Muscle layer of colon (tissue), 2 donors: ENCODE data around the gene POU2AF1.
"Not testable (repeated sequence)": the region's sequence is repeated elsewhere in the genome, so short reads cannot be mapped to it uniquely, and the experiment has no call there.

Experiments
- H3K27ac ChIP-seq: one replicate; pipeline ENCODE4 v1.7.0; 2013; ENCODE audit warnings: low read depth, mild to moderate bottlenecking, low read length, moderate library complexity
- H3K27me3 ChIP-seq, 2 donors: one replicate each; pipeline ENCODE4 v1.7.0; 2013; ENCODE audit warnings: low read length in 2 of 2, mild to moderate bottlenecking in 2 of 2; ENCODE audit not compliant: insufficient read depth in 2 of 2, control insufficient read depth in 1 of 2
- H3K36me3 ChIP-seq: one replicate; pipeline ENCODE4 v1.7.0; 2013; ENCODE audit warnings: mild to moderate bottlenecking, low read length; ENCODE audit not compliant: insufficient read depth
- H3K4me1 ChIP-seq: one replicate; pipeline ENCODE4 v1.7.0; 2013; ENCODE audit warnings: mild to moderate bottlenecking, low read length; ENCODE audit not compliant: insufficient read depth
- H3K4me3 ChIP-seq, 2 donors: one replicate each; pipeline ENCODE4 v1.7.0; 2013; ENCODE audit warnings: low read length in 2 of 2, low read depth in 1 of 2, mild to moderate bottlenecking in 1 of 2, moderate library complexity in 1 of 2
- H3K9ac ChIP-seq: one replicate; pipeline ENCODE4 v1.7.0; 2013; ENCODE audit warnings: low read length
- H3K9me3 ChIP-seq: one replicate; pipeline ENCODE4 v1.7.0; 2013; ENCODE audit warnings: mild to moderate bottlenecking, low read length
- donor health status: abdominal sarcoma.
- donor health status: Adenocarcinoma of cecum.

Gene POU2AF1

DNA sequence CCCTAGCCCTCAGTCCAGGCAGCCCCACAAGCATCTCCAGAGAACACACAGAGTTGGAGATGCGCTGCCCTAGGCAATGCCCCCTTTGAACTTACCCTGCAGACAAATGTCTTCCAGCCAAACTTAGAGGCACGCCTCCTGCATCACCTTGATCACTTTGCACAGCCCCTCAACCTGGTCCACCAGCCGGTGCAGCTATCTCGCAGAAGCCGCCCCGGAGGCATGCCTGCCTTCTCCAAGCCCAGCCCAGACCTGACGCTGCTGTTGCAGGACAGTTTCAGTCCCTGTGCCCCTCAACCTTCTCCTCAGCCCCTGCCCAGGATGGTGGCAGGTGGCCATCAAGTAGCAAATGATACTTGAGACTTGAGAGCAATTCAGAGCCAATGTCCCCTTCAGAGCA lies 16.7 kb upstream of the POU2AF1 start:
- H3K27ac ChIP-seq, result no peak overlapping the region

DNA sequence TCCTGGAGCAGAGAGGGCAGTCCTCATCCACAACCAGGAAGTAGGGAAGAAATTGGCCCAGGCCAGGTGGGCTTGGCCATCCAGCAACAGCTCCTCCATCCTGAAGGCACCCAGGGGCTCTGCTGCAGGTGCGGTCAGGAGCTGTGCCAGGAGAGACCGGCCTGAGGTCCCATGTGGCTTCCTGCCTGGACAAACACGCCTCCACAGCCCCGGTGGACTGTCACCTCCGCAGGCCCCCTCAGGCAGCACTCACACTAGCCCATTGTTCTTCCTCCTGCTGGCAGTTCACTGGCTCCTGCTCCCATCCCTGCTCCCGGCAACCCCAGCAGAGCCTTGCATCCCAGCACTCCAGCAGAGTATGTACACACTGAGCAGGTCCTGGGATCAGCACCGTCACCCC lies 16.0 kb upstream of the POU2AF1 start:
- no peak overlapping the region for H3K4me3 ChIP-seq
- no peaks in the 10 kb centered on the region for H3K9me3 ChIP-seq
- H3K27me3 ChIP-seq, result no peaks in the 10 kb centered on the region
- no peak overlapping the region for H3K9ac ChIP-seq
- H3K36me3 ChIP-seq, result no peaks in the 10 kb centered on the region
- no peak overlapping the region for H3K27ac ChIP-seq
- H3K4me1 ChIP-seq, result no peaks in the 10 kb centered on the region

More for the DNA sequence above, 16.7 kb upstream of the POU2AF1 start:
- no peaks in the 10 kb centered on the region for H3K27me3 ChIP-seq
- H3K36me3 ChIP-seq, result no peaks in the 10 kb centered on the region
- H3K9ac ChIP-seq, result no peak overlapping the region
- H3K4me3 ChIP-seq, result no peak overlapping the region
- H3K9me3 ChIP-seq, result no peaks in the 10 kb centered on the region
- H3K4me1 ChIP-seq, result no peaks in the 10 kb centered on the region

DNA sequence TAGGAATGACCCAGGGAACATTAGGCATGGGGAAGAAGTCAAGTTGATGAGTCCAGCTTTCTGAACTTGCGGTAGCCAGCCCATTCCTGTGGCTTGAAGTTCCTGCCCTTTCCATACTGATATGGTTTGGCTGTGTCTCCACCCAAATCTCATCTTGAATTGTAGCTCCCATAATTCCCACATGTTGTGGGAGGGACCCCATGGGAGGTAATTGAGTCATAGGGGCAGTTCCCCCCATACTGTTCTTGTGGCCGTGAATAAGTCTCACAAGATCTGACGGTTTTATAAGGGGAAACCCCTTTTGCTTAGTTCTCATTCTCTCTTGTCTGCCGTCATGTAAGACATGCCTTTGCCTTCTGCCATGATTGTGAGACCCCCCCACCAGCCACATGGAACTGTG lies 15.1 kb upstream of the POU2AF1 start:
- not testable (repeated sequence) for H3K27me3 ChIP-seq, H3K9ac ChIP-seq, H3K4me1 ChIP-seq, H3K4me3 ChIP-seq, H3K36me3 ChIP-seq, H3K9me3 ChIP-seq, H3K27ac ChIP-seq

DNA sequence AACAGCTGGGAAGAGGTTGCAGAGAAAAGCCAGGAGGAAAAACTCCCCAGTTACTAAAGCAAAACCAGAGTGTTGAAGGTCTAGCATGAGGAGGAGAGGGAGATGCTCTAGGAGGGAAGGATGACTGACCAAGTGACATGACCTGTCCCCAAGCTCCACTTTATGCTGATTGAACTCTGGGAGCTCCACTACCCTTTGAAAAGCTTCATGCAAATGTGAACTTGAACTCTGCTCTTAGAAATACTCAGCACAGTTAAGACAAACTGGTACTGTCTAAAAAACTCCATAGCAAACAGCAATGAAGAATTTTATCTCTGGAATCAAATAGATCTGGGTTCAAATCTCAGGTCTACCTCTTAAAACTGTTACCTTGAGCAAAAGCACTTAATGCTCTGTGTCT lies 14.5 kb upstream of the POU2AF1 start:
- no peaks in the 10 kb centered on the region for H3K36me3 ChIP-seq
- H3K27ac ChIP-seq, result no peak overlapping the region
- H3K4me3 ChIP-seq, result no peak overlapping the region
- no peaks in the 10 kb centered on the region for H3K9me3 ChIP-seq
- H3K27me3 ChIP-seq, result no peaks in the 10 kb centered on the region
- no peaks in the 10 kb centered on the region for H3K4me1 ChIP-seq
- no peak overlapping the region for H3K9ac ChIP-seq

DNA sequence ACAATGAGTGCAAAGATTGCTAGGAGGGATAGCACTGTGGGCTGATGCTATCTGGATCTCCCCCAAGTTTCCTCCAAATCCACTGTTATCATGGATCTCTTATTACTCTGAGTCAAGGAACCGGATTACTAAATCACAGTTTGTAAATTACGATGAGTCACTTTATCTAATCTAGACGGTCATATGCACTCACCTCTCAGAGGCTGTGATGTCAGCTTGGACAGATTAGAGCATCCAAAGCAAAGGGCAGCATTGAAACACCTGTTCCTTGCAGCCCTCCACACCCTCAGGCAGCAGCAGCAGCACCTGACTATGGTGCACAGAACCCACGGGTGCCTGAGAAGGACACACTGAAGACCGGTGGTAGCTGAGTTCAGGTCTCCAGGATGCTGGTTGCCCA lies 14.0 kb upstream of the POU2AF1 start:
- Histone ChIP-seq H3K9ac (no peak overlapping the region), H3K4me1 (no peaks in the 10 kb centered on the region), H3K4me3 (no peak overlapping the region), H3K36me3 (no peaks in the 10 kb centered on the region), H3K9me3 (no peaks in the 10 kb centered on the region), H3K27me3 (no peaks in the 10 kb centered on the region), H3K27ac (no peak overlapping the region)

DNA sequence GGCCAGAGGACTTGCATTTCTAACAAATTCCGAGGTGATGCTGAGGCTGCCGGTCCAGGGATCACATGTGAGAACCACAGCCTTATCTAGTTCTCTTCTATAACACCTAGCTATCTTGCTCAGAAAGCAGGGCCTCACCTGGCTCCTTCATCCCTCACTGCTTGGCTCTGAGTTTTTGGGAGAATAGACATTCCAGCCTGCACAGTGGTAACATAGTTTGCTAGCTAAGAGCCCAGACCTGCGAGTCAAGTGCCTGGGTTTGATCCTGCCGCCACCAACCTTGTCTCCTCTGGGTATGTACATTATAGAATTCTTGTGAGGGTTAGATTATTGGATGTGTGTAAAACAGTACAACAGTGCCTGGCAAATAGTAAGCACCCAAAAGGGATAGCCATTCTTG lies 13.5 kb upstream of the POU2AF1 start:
- Histone ChIP-seq H3K4me3 (no peak overlapping the region), H3K9ac (no peak overlapping the region), H3K27ac (no peak overlapping the region), H3K36me3 (no peaks in the 10 kb centered on the region), H3K4me1 (peaks cover 5% of the 10 kb centered on the region), H3K9me3 (no peaks in the 10 kb centered on the region), H3K27me3 (no peaks in the 10 kb centered on the region)

DNA sequence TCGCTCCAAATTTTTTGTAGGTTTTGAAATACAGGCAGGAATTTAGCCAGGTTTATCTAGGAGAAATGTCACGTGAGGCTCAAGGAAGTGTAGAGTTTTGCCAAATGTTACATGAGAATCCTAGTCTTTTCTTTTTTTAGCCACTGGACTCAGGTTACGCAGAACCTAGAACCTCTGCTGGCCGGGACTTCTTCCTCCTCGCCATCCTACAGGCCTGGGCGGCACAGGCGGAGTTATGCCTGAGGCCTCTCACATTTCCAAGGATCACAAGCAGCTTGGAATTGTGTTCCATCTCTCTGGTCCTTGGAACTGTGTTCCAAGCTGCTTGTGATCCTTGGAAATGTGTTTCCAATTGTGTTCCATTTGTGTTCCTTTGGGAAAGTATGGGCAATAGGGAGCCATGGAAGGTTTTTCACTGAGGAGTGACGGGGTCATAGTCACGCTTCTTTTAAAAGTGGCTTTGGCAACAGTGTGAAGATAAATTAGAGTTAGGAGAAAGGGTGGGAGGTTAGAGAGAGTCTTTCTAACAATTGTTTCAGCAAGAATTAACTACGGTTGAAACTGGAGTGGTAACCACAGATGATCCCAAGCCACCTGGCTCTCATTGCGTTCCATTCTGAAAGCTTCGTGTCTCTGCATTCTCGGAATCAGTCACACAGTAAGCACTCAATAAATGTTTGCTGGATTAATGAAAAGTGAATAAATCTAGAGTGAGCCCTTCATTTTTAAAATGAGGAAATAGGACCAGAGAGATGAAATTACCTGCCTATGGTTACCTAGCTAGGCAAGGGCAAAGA lies 12.5 kb upstream of the POU2AF1 start:
- Histone ChIP-seq H3K4me3 (no peak overlapping the region), H3K9me3 (no peaks in the 10 kb centered on the region), H3K9ac (no peak overlapping the region), H3K4me1 (peaks cover 11% of the 10 kb centered on the region), H3K27me3 (no peaks in the 10 kb centered on the region), H3K27ac (no peak overlapping the region), H3K36me3 (no peaks in the 10 kb centered on the region)

DNA sequence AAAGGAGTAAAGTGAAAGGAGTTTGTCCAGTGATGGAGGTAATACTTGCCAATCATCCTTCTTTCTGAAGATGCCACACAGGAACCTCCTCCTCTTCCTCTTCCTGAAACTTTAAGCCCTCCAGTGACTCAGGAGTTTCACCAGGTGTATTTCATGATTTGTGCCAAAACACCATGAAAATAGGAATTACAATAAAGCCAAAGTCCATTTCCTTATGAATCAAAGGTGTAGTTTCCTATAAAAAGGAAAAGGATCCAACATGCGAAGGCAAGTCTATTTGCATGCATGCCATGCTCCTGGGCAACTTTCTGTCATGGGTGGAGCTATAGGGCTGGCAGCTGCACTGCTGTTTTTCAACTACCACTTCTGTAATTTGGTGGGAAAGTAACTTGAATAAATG lies 9.8 kb upstream of the POU2AF1 start:
- no peak overlapping the region for H3K27ac ChIP-seq
- peaks cover 11% of the 10 kb centered on the region for H3K4me1 ChIP-seq
- no peaks in the 10 kb centered on the region for H3K27me3 ChIP-seq
- H3K4me3 ChIP-seq, result no peak overlapping the region
- no peak overlapping the region for H3K9ac ChIP-seq
- H3K36me3 ChIP-seq, result no peaks in the 10 kb centered on the region
- no peaks in the 10 kb centered on the region for H3K9me3 ChIP-seq

DNA sequence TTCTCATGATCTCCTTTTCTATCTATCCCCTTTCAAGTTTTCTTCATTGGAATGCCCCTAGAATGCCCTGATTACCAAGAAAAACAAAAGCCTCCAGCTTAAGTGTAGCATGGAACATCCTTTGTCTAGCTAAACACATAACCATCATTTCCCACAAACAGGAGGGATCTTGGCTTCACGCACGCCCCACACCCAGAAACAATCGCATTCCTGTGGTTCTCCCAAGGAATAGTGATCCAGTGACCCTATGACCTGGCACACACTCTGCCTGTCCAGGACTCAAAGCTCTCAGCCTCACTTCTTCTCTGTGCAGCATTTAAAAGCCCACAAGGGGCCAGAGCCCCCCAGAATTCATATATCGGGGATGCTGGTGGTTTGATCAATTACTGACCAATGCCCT lies 9.3 kb upstream of the POU2AF1 start:
- no peak overlapping the region for H3K4me3 ChIP-seq
- H3K4me1 ChIP-seq, result peaks cover 11% of the 10 kb centered on the region
- H3K9me3 ChIP-seq, result no peaks in the 10 kb centered on the region
- H3K36me3 ChIP-seq, result no peaks in the 10 kb centered on the region
- H3K27me3 ChIP-seq, result no peaks in the 10 kb centered on the region
- H3K9ac ChIP-seq, result no peak overlapping the region
- no peak overlapping the region for H3K27ac ChIP-seq

DNA sequence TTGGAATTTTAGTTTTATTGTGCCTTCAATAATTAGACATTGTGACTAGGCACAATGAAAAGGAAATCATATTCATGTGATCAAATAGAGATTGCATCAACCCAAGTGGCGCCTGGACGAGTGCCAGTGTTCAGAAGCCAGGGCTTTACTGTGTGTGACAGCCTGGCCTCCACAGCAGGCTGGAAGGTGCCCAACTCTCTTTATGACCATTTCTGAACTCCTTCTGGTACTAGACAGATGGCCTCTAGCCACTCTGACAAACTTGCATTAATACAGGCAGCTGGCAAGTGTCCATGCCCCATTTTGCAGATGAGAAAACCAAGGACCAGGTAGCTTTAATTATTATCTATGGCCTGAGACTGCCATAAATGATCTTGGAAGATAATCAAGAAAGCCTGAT lies 8.3 kb upstream of the POU2AF1 start:
- Histone ChIP-seq H3K9me3 (no peaks in the 10 kb centered on the region), H3K9ac (no peak overlapping the region), H3K27ac (no peak overlapping the region), H3K36me3 (no peaks in the 10 kb centered on the region), H3K27me3 (no peaks in the 10 kb centered on the region), H3K4me3 (no peak overlapping the region), H3K4me1 (peaks cover 11% of the 10 kb centered on the region)

DNA sequence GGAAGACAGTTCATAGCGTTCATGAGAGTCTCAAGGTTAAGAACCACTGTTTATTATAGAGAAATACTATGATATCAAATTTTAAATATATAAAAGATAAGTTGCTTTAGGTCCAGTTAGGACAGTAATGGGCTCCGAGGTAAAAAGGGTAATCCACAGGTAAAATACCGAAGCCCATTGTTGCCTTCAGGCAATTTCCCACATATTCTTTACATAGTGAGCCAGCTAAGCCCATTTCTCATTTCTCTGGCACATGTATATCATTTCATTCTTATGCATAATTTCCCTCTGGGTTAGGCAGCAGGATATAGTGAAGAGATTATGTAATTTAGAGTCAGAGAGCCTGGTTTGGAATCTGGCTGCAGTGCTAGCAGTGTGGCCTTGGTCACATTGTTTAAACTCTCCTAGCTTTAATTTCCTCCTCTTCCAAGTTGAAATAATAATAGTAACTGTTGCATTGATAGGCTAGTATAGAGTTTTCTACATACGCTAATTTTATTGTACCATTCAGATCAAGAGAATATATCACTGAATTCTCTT lies 7.6 kb upstream of the POU2AF1 start:
- Histone ChIP-seq H3K4me1 (peaks cover 11% of the 10 kb centered on the region), H3K27me3 (no peaks in the 10 kb centered on the region), H3K9me3 (no peaks in the 10 kb centered on the region), H3K36me3 (no peaks in the 10 kb centered on the region), H3K27ac (no peak overlapping the region), H3K9ac (no peak overlapping the region), H3K4me3 (no peak overlapping the region)

DNA sequence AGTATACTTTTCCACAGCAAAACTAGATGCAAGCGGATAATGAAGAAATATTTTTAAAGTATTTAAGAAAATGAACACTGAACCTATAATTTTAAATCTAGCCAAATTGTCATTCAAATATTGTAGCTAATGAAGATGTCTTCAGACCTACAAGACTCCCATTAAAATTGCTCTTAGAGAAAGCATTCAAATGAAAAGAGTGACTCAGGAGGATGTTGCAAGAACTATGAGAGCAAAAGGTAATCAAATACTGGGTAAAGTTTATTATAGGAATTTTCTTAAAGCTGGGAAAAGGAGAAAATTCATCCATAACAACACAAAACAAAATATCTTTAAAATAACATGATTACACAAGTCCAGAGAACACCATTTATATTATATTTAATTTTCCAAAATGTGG lies 5.4 kb upstream of the POU2AF1 start:
- no peak overlapping the region for H3K4me3 ChIP-seq
- H3K27me3 ChIP-seq, result no peaks in the 10 kb centered on the region
- peaks cover 11% of the 10 kb centered on the region for H3K4me1 ChIP-seq
- H3K36me3 ChIP-seq, result no peaks in the 10 kb centered on the region
- no peaks in the 10 kb centered on the region for H3K9me3 ChIP-seq
- H3K9ac ChIP-seq, result no peak overlapping the region
- no peak overlapping the region for H3K27ac ChIP-seq
